OCI-LY1 (cell line): ENCODE data around the gene TACC3.

Source experiments
- H2AFZ ChIP-seq: fragments of 200-600 bp; sonication (generic), shearing (Covaris generic); 2 replicates; pipeline ENCODE4 v1.6.0; 2014; ENCODE audit warnings: antibody characterized with exemption, mild to moderate bottlenecking, low read length
- H3F3A ChIP-seq: fragments of 200-600 bp; sonication (generic), shearing (Covaris generic); 2 replicates; pipeline ENCODE4 v1.6.0; 2014; ENCODE audit warnings: mild to moderate bottlenecking, antibody characterized with exemption, low read length, moderate library complexity; ENCODE audit not compliant: insufficient read depth
- H3K27ac ChIP-seq: fragments of 200-600 bp; sonication (generic); 2 replicates; pipeline ENCODE4 v1.5.1; 2014; ENCODE audit warnings: low read length, mixed run types, mild to moderate bottlenecking, low read depth; ENCODE audit not compliant: poor library complexity, severe bottlenecking
- H3K27me3 ChIP-seq: fragments of 200-600 bp; sonication (generic); 2 replicates; pipeline ENCODE4 v1.6.0; 2014; ENCODE audit warnings: antibody characterized with exemption, mild to moderate bottlenecking, low read length, moderate library complexity; ENCODE audit not compliant: insufficient read depth
- H3K36me3 ChIP-seq: fragments of 200-600 bp; sonication (generic); 2 replicates; pipeline ENCODE4 v1.6.1; 2014; ENCODE audit warnings: mild to moderate bottlenecking, antibody characterized with exemption, low read length, moderate library complexity, mixed read lengths; ENCODE audit not compliant: insufficient read depth
- H3K4me1 ChIP-seq: fragments of 200-600 bp; sonication (generic); 2 replicates; pipeline ENCODE4 v1.5.1; 2014; ENCODE audit warnings: mild to moderate bottlenecking, low read length, moderate library complexity; ENCODE audit not compliant: insufficient read depth, severe bottlenecking
- H3K4me2 ChIP-seq: fragments of 200-600 bp; sonication (generic), shearing (Covaris generic); 2 replicates; pipeline ENCODE4 v1.6.1; 2014; ENCODE audit warnings: low read length
- H3K4me3 ChIP-seq: fragments of 200-600 bp; sonication (generic); 2 replicates; pipeline ENCODE4 v1.5.1; 2014; ENCODE audit warnings: low read length, low read depth, mild to moderate bottlenecking, mixed read lengths; ENCODE audit not compliant: poor library complexity, severe bottlenecking
- H3K79me2 ChIP-seq: fragments of 200-600 bp; shearing (Covaris generic); 2 replicates; pipeline ENCODE4 v1.6.1; 2016; ENCODE audit warnings: mixed run types, low read length, mixed read lengths; ENCODE audit not compliant: insufficient read depth
- H3K9ac ChIP-seq: fragments of 200-600 bp; sonication (generic), shearing (Covaris generic); 2 replicates; pipeline ENCODE4 v1.6.1; 2014; ENCODE audit warnings: mild to moderate bottlenecking, low read length, mixed read lengths
- H3K9me2 ChIP-seq: fragments of 200-600 bp; sonication (generic), shearing (Covaris generic); 2 replicates; pipeline ENCODE4 v1.6.1; 2014; ENCODE audit warnings: low read depth, mild to moderate bottlenecking, low read length, mixed read lengths
- H3K9me3 ChIP-seq: fragments of 200-600 bp; shearing (Covaris generic); 2 replicates; pipeline ENCODE4 v1.6.1; 2014; ENCODE audit warnings: low read length, mixed read lengths
- H4K20me1 ChIP-seq: fragments of 200-600 bp; sonication (generic), shearing (Covaris generic); 2 replicates; pipeline ENCODE4 v1.6.0; 2016; ENCODE audit warnings: mild to moderate bottlenecking, low read length; ENCODE audit not compliant: insufficient read depth
- CTCF ChIP-seq: fragments of 200-600 bp; sonication (generic), shearing (Covaris generic); IDR thresholded peaks from 2 replicates; pipeline ENCODE4 v1.5.1; 2017; ENCODE audit warnings: mild to moderate bottlenecking, antibody characterized with exemption, low read length, moderate library complexity, mixed read lengths
- EZH2 ChIP-seq: fragments of 200-600 bp; sonication (generic), shearing (Covaris generic); IDR thresholded peaks from 2 replicates; pipeline ENCODE4 v1.8.0; 2017; ENCODE audit warnings: borderline replicate concordance, mixed run types, mild to moderate bottlenecking, antibody characterized with exemption, low read length, moderate library complexity, mixed read lengths

Gene TACC3

DNA sequence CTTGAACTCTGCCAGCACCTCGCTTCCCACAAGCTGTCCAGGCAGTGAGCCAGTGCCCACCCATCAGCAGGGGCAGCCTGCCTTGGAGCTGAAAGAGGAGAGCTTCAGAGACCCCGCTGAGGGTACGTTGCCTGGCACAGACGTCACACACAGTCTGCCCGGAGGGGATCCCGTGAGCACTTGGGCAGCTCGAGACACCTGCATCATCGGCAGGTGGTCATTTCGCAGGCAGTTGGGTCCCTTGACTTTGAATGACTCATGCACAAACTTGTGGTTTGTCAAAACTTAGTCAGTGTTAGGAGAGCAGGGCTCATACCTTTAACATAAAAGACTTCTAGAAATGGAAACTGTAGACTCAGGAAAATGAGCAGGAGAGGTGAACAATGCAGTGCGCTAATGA is 9.9 kb downstream of the TACC3 start:
- Histone ChIP-seq H2AFZ (no peak overlapping the region), H4K20me1 (no peaks in the 10 kb centered on the region), H3K27ac (no peak overlapping the region), H3K27me3 (no peaks in the 10 kb centered on the region), H3K9me3 (no peaks in the 10 kb centered on the region), H3F3A (no peaks in the 10 kb centered on the region), H3K9me2 (no peaks in the 10 kb centered on the region), H3K9ac (no peak overlapping the region), H3K4me1 (peaks cover 3% of the 10 kb centered on the region), H3K4me3 (no peak overlapping the region), H3K4me2 (no peak overlapping the region), H3K79me2 (no peaks in the 10 kb centered on the region), H3K36me3 (peaks cover 97% of the 10 kb centered on the region)
- no peak for TF ChIP-seq EZH2
- no peak for TF ChIP-seq CTCF

DNA sequence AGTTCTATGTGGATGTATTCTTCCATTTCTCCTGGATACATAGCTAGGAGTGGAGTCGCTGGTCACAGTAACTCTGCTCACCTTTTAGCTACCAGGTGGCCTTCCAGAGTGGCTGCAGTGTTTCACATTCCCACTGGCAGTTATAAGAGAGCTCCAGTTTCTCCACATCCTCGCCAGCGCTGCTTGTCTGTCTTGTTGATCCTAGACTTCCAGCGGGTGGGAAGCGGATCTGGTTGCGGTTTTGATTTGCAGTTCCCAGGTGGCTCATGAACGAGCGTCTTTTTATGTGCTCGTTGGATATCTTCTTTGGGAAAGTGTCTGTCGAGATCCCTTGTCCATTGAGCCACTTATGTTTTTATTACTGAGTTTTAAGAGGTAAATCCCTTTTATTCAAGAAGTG is 11.6 kb downstream of the TACC3 start:
- Histone ChIP-seq H3K27me3 (no peaks in the 10 kb centered on the region), H3K4me3 (no peak overlapping the region), H3K79me2 (no peaks in the 10 kb centered on the region), H3K27ac (no peak overlapping the region), H3K9ac (no peak overlapping the region), H3K36me3 (peaks cover 97% of the 10 kb centered on the region), H2AFZ (no peak overlapping the region), H3K9me2 (no peaks in the 10 kb centered on the region), H3K4me2 (no peak overlapping the region), H3F3A (no peaks in the 10 kb centered on the region), H3K9me3 (no peaks in the 10 kb centered on the region), H3K4me1 (no peaks in the 10 kb centered on the region), H4K20me1 (no peaks in the 10 kb centered on the region)
- no peak for TF ChIP-seq CTCF
- no peak for TF ChIP-seq EZH2

DNA sequence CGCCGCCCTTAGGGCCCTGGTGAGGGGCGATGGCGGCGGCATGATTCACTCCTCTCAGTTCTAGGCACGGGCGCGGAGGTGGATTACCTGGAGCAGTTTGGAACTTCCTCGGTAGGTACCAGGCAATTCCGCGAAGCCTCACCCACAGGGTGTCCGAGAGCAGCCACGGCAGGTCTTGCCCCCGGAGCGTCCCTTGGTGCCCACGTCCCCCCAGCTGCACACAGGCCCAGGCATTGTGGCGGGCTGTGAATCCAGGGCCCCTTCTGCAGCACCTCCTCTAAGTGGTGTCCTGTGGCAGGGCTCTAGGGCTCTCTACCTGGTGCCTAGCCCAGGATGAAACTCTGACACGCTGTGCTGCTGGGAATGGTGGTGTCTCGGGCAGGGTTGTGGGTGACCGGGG is 13.9 kb downstream of the TACC3 start:
- Histone ChIP-seq H3F3A (no peaks in the 10 kb centered on the region), H3K4me2 (no peak overlapping the region), H3K27ac (no peak overlapping the region), H3K79me2 (no peaks in the 10 kb centered on the region), H3K9ac (no peak overlapping the region), H4K20me1 (no peaks in the 10 kb centered on the region), H3K36me3 (peaks cover 99% of the 10 kb centered on the region), H3K27me3 (no peaks in the 10 kb centered on the region), H3K4me1 (no peaks in the 10 kb centered on the region), H2AFZ (no peak overlapping the region), H3K9me2 (no peaks in the 10 kb centered on the region), H3K4me3 (no peak overlapping the region), H3K9me3 (no peaks in the 10 kb centered on the region)
- TF ChIP-seq EZH2 = no peak

- Histone ChIP-seq H3K9me3 (no peaks in the 10 kb centered on the region), H3K4me1 (no peaks in the 10 kb centered on the region), H4K20me1 (no peaks in the 10 kb centered on the region), H3K27ac (no peak overlapping the region), H2AFZ (no peak overlapping the region), H3K9me2 (no peaks in the 10 kb centered on the region), H3K9ac (no peak overlapping the region), H3K79me2 (no peaks in the 10 kb centered on the region), H3F3A (no peaks in the 10 kb centered on the region), H3K4me3 (no peak overlapping the region), H3K36me3 (peaks cover 100% of the 10 kb centered on the region), H3K27me3 (no peaks in the 10 kb centered on the region), H3K4me2 (no peak overlapping the region)
- no peak for TF ChIP-seq EZH2
- no peak for TF ChIP-seq CTCF
Measured at GRCh38 chr4:1736812-1737211, 15.5 kb downstream of the TACC3 start.
